H9 (cell line): Measurements from ENCODE around the gene NME2. TPM values are rescaled to one million over a fixed set of nuclear protein-coding genes. Genes with fewer than 3 reads are reported as not detected.

Experiments used
- DNase-seq: peaks from one replicate; pipeline ENCODE4 v3.0.0-alpha.2; 2017
- H2AFZ ChIP-seq: one replicate; pipeline ENCODE4 v1.6.1; 2013; ENCODE audit warnings: mild to moderate bottlenecking, low read length, control low read depth, moderate library complexity
- H2AK5ac ChIP-seq: 2 replicates; pipeline ENCODE4 v1.6.1; 2013; ENCODE audit warnings: low read length, control low read depth, mixed read lengths; ENCODE audit not compliant: insufficient read length
- H2BK120ac ChIP-seq: one replicate; pipeline ENCODE4 v1.6.1; 2013; ENCODE audit warnings: low read depth, mild to moderate bottlenecking, low read length, control low read depth, inconsistent platforms; ENCODE audit not compliant: poor library complexity, severe bottlenecking
- H2BK12ac ChIP-seq: 2 replicates; pipeline ENCODE4 v1.6.1; 2013; ENCODE audit warnings: low read length, control low read depth, mixed read lengths, low read depth; ENCODE audit not compliant: insufficient read length
- H2BK15ac ChIP-seq: 2 replicates; pipeline ENCODE4 v1.6.1; 2013; ENCODE audit warnings: low read depth, low read length, control low read depth
- H2BK20ac ChIP-seq: one replicate; pipeline ENCODE4 v1.6.1; 2013; ENCODE audit warnings: low read depth, mild to moderate bottlenecking, low read length, control low read depth, inconsistent platforms; ENCODE audit not compliant: poor library complexity, severe bottlenecking
- H2BK5ac ChIP-seq: 2 replicates; pipeline ENCODE4 v1.6.1; 2013; ENCODE audit warnings: low read length, control low read depth, mixed read lengths; ENCODE audit not compliant: insufficient read length
- H3K14ac ChIP-seq: 2 replicates; pipeline ENCODE4 v1.6.1; 2013; ENCODE audit warnings: low read length, control low read depth; ENCODE audit not compliant: insufficient read depth
- H3K18ac ChIP-seq: 2 replicates; pipeline ENCODE4 v1.6.1; 2013; ENCODE audit warnings: low read depth, mild to moderate bottlenecking, mixed read lengths, low read length, control low read depth; ENCODE audit not compliant: insufficient read length
- H3K23ac ChIP-seq: 2 replicates; pipeline ENCODE4 v1.6.1; 2013; ENCODE audit warnings: low read length, control low read depth, mixed read lengths, low read depth; ENCODE audit not compliant: insufficient read length
- H3K23me2 ChIP-seq: 2 replicates; pipeline ENCODE4 v1.6.1; 2013; ENCODE audit warnings: low read depth, mild to moderate bottlenecking, mixed read lengths, low read length, control low read depth; ENCODE audit not compliant: insufficient read length, poor library complexity, severe bottlenecking
- H3K27ac ChIP-seq: 2 replicates; pipeline ENCODE4 v1.5.1; 2013; ENCODE audit warnings: low read length, control low read depth, mixed read lengths, low read depth; ENCODE audit not compliant: insufficient read length
- H3K27me3 ChIP-seq: 2 replicates; pipeline ENCODE4 v1.6.1; 2013; ENCODE audit warnings: low read length, control low read depth, inconsistent platforms; ENCODE audit not compliant: insufficient read depth
- H3K4ac ChIP-seq: 2 replicates; pipeline ENCODE4 v1.6.1; 2013; ENCODE audit warnings: low read depth, mild to moderate bottlenecking, control low read depth, inconsistent platforms, low read length, moderate library complexity
- H3K4me1 ChIP-seq: 2 replicates; pipeline ENCODE4 v1.6.1; 2013; ENCODE audit warnings: low read length, control low read depth, inconsistent platforms; ENCODE audit not compliant: insufficient read depth
- H3K4me2 ChIP-seq: 2 replicates; pipeline ENCODE4 v1.6.1; 2013; ENCODE audit warnings: low read length, control low read depth, mixed read lengths; ENCODE audit not compliant: insufficient read length, insufficient read depth
- H3K56ac ChIP-seq: 2 replicates; pipeline ENCODE4 v1.6.1; 2013; ENCODE audit warnings: low read depth, mild to moderate bottlenecking, mixed read lengths, low read length, control low read depth; ENCODE audit not compliant: insufficient read length
- H3K79me1 ChIP-seq: 2 replicates; pipeline ENCODE4 v1.6.1; 2013; ENCODE audit warnings: low read depth, mild to moderate bottlenecking, moderate library complexity, low read length, control low read depth, inconsistent platforms; ENCODE audit not compliant: insufficient read depth, poor library complexity, severe bottlenecking
- H3K79me2 ChIP-seq: 2 replicates; pipeline ENCODE4 v1.6.1; 2013; ENCODE audit warnings: low read length, control low read depth, inconsistent platforms; ENCODE audit not compliant: insufficient read depth
- H3K9ac ChIP-seq: 2 replicates; pipeline ENCODE4 v1.6.1; 2013; ENCODE audit warnings: low read length, control low read depth, mixed read lengths; ENCODE audit not compliant: insufficient read length; ENCODE audit errors: extremely low read depth
- H3K9me3 ChIP-seq: one replicate; pipeline ENCODE4 v1.6.1; 2013; ENCODE audit warnings: low read depth, low read length, inconsistent platforms; ENCODE audit not compliant: control insufficient read depth
- H3T11ph ChIP-seq: one replicate; pipeline ENCODE4 v1.6.1; 2013; ENCODE audit warnings: mild to moderate bottlenecking, low read length, control low read depth, inconsistent platforms
- H4K20me1 ChIP-seq: one replicate; pipeline ENCODE4 v1.6.1; 2013; ENCODE audit not compliant: control insufficient read depth, insufficient read length, insufficient read depth
- H4K5ac ChIP-seq: 2 replicates; pipeline ENCODE4 v1.6.1; 2013; ENCODE audit warnings: low read depth, mild to moderate bottlenecking, mixed read lengths, low read length, control low read depth; ENCODE audit not compliant: insufficient read length
- H4K8ac ChIP-seq: replicated peaks from 2 replicates; pipeline ENCODE4 v1.6.1; 2013; ENCODE audit warnings: low read length, control low read depth, mixed read lengths, low read depth; ENCODE audit not compliant: insufficient read length
- H4K91ac ChIP-seq: 2 replicates; pipeline ENCODE4 v1.6.1; 2013; ENCODE audit warnings: low read depth, mild to moderate bottlenecking, moderate library complexity, mixed read lengths, low read length, control low read depth; ENCODE audit not compliant: insufficient read length
- H3K27ac Mint-ChIP-seq, 3 experiments: 2 replicates in 2 of 3; 3 replicates in 1 of 3; pipeline ENCODE4 v1.8.0; 2020 to 2021; ENCODE audit warnings: mixed read lengths in 3 of 3, mild to moderate bottlenecking in 1 of 3, moderate library complexity in 1 of 3
- H3K27me3 Mint-ChIP-seq: 2 replicates; pipeline ENCODE4 v1.8.0; 2021; ENCODE audit warnings: low read depth, mild to moderate bottlenecking, moderate library complexity, mixed read lengths
- H3K36me3 Mint-ChIP-seq, 3 experiments: 2 replicates in 2 of 3; 3 replicates in 1 of 3; pipeline ENCODE4 v1.8.0; 2020 to 2021; ENCODE audit warnings: low read depth in 3 of 3, mixed read lengths in 3 of 3; ENCODE audit not compliant: insufficient read depth in 1 of 3
- H3K4me1 Mint-ChIP-seq, 2 experiments: 2 replicates each; pipeline ENCODE4 v1.8.0; 2020; ENCODE audit warnings: mixed read lengths in 2 of 2
- H3K4me3 Mint-ChIP-seq, 2 experiments: 2 replicates in 1 of 2; 3 replicates in 1 of 2; pipeline ENCODE4 v1.8.0; 2020 to 2021; ENCODE audit warnings: mild to moderate bottlenecking in 2 of 2, mixed read lengths in 2 of 2, moderate library complexity in 1 of 2
- H3K9me3 Mint-ChIP-seq, 2 experiments: 2 replicates in 1 of 2; 3 replicates in 1 of 2; pipeline ENCODE4 v1.8.0; 2020; ENCODE audit warnings: mild to moderate bottlenecking in 2 of 2, mixed read lengths in 2 of 2, moderate library complexity in 1 of 2
- CTCF ChIP-seq: fragments of 200-600 bp; sonication (generic); conservative IDR thresholded peaks from 3 replicates; pipeline ENCODE4 v1.8.0; 2021; ENCODE audit warnings: antibody characterized with exemption, mild to moderate bottlenecking
- WGBS: extraction: QIAGEN DNeasy Blood & Tissue Kit; methylation state at CpG from one replicate; pipeline ENCODE4 v1.1.7; 2013; ENCODE audit warnings: missing lambda C conversion rate, low lambda C conversion rate, mixed read lengths; ENCODE audit not compliant: insufficient read length; ENCODE audit errors: extremely low coverage; 5-methylcytosine and 5-hydroxymethylcytosine counted together
- total RNA-seq: library from RNA; stranded (reverse); gene quantifications from 2 replicates; pipeline ENCODE4 v1.2.1, GENCODE V29; 2021

NME2 gene
- total RNA-seq, 1 experiment from 2014 or later: 819 TPM

DNA sequence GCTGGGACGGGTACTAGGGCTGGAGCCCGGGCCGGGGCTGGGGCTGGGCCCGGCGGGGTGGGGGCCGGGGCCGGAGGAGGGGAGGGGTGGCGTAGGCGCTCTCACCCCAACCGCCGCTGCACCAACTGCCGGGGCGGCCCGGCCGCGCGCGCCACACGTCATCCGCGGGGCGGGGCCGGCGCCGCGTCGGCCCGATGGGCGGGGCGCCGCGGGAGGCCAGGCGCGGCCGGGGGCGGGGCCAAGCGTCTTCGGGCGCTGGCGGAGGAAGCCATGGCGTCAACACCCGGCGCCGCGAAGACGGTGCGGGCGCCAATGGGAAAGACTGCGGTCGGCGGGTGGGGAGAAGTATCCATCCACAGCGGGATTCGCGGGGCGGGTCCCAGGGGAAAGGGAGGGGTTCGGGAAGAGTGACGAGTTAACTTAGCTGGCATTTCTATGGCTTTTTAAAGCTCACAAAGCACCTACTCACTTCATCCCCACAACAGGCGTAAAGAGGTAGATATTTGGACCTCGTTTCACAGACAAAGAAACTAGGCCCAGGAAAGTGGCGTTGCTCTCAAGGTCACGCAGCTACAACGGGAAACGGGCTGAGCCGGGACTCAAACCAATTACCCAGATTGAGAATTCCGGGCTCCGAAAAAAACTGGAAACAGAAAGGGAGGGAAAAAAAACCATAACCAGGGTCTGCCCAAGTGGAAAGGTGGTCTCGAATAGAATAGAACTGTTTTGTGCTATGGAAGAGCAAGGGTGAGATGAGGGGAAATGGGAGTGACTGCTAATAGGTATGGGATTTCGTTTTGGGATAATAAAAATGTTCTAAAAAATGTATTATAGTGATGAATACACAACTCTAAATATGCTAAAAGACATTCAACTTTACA is 45.2 kb upstream of the NME2 start, which contains the start of gene SPAG9:
TSS of gene SPAG9 (minus strand) at position 130 of the 881 bp plus-strand sequence. CDS start 212 bp downstream, outside the sequence.
- Histone ChIP-seq H4K8ac (peak within 1 kb of the TSS; percentile 93), H2BK20ac (no peak within 1 kb of the TSS), H2AK5ac (no peak within 1 kb of the TSS), H2BK120ac (peak within 1 kb of the TSS; percentile 3), H3K79me2 (peaks cover 13% of the 10 kb centered on the region), H4K20me1 (no peaks in the 10 kb centered on the region), H3K14ac (peak within 1 kb of the TSS; percentile 96), H4K5ac (peak within 1 kb of the TSS; percentile 83), H3K4me1 (no peaks in the 10 kb centered on the region), H3K4ac (no peak within 1 kb of the TSS), H3K9me3 (no peaks in the 10 kb centered on the region), H3K23ac (no peak within 1 kb of the TSS), H2AFZ (peak within 1 kb of the TSS; percentile 89), H3K4me2 (peak within 1 kb of the TSS; percentile 93), H3K79me1 (no peaks in the 10 kb centered on the region), H4K91ac (no peak within 1 kb of the TSS), H2BK15ac (no peak within 1 kb of the TSS), H3K9ac (peak within 1 kb of the TSS; percentile 99), H3T11ph (peak within 1 kb of the TSS; percentile 88), H2BK5ac (peak within 1 kb of the TSS; percentile 94), H3K27me3 (no peaks in the 10 kb centered on the region), H2BK12ac (peak within 1 kb of the TSS; percentile 69), H3K23me2 (peaks cover 13% of the 10 kb centered on the region), H3K56ac (no peak within 1 kb of the TSS), H3K18ac (peak within 1 kb of the TSS; percentile 96), H3K27ac (peak within 1 kb of the TSS; percentile 98)
- no peak for TF ChIP-seq CTCF
- H3K9me3 Mint-ChIP-seq: no peaks in the 10 kb centered on the region
- no CpG with 5 or more reads among the region's 68 CpGs for WGBS
- H3K36me3 Mint-ChIP-seq: no peaks in the 10 kb centered on the region
- H3K4me1 Mint-ChIP-seq: peaks cover 25% of the 10 kb centered on the region in 2 experiments
- peak; percentile 98 for DNase-seq
- H3K4me3 Mint-ChIP-seq: peak within 1 kb of the TSS; percentile 95 to 99
- no peaks in the 10 kb centered on the region for H3K27me3 Mint-ChIP-seq
- peak within 1 kb of the TSS; percentile 97 to 100 (median 99) for H3K27ac Mint-ChIP-seq
